HG03342 (cell line): ENCODE measurements around the gene OLIG2.

ENCODE experiments used
- ATAC-seq: cut with Tn5 transposase; IDR thresholded peaks from one replicate; pipeline ENCODE4 v1.9.1; 2021; ENCODE audit warnings: mild to moderate bottlenecking, moderate library complexity; ENCODE audit not compliant: unreplicated experiment

Gene OLIG2

DNA sequence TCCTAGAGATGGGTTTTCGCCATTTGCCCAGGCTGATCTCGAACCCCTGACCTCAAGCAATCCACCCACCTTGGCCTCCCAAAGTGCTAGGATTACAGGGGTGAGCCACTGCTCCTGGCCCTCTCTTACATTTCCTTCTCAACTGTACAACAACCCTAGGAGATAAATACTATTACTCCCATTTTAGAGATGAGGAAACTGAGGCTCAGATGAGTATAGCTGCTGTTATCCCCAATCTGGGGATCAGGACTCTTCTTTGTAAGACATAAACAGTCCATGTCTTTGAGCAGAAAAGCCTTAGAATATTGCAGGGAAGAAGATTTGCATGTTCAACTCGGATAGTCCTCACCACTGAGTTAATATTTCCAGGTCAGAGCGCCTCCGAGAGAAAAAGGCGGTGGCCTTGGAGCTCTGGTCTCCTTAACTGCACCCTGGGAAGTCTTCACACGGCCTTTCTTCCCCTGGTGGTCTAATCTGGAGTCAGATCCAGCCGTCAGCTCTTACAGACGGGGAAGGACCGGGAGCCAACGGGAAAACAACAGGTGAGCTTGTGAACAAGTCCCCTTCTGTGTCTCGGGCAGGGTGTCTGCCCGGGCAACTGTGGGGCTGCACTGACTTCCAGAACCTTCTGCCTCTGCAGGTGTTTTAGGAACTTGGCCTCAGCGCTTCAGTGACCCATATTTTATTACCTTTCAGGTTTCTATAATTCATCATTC, 38.3 kb downstream of the OLIG2 start:
- ATAC-seq = no peak

DNA sequence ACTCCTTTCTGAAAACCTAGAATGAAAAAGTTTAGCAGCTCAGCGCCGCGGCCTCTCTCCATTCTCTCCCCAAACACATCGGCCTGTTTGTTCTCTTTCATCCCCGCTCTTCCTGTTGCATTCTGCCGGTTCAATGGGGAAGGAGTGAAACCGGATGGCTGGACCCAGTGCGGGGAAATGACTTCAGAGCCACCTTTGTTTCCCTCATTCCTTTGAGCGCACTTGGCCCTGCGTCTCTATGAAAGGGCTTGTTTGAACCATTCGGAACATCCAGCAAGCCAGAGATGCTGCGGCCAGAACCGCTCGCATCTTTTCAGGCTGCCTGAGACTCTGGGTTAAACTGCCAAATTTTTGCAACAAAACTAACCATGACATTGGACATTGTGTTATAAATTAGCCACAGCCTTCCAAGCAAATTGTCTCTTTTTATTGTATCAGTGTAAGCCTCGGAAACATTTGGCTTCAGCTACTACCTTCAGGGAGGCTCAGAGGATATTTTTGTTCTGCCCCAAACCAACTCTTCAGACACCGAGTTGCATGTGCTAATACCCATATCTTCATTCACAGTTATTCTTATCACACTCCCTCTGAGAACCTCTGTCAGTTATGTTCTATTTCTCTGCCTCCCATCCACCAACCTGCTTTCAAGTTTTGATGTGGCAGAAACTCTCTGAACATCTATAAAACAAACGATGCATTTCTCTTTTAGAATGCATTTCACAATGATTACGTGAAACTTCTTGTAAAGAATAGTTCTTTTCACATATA, 39.1 kb downstream of the OLIG2 start:
- no peak for ATAC-seq

GRCh38 chr21:33067043-33067442, 41.3 kb downstream of the OLIG2 start:
- no peak for ATAC-seq

- ATAC-seq = no peak
Observed at GRCh38 chr21:33067457-33067856, 41.7 kb downstream of the OLIG2 start.

DNA sequence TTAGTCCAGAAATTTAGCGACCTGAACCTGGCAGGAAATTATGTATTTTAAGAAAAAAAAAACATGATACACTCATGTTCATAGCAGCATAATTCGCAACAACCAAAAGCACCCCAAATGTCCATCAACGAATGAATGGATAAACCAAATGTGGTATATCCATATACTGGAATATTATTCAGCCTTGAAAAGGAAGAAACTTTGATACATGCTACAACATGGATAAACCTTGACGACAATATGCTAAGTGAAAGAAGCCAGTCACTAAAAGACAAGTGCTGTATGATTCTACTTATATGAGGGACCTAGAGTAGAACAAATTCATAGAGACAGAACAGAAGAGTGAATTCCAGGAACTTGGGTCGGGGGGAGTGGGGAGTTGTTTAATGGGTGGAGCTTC, 43.5 kb downstream of the OLIG2 start:
- no peak for ATAC-seq

DNA sequence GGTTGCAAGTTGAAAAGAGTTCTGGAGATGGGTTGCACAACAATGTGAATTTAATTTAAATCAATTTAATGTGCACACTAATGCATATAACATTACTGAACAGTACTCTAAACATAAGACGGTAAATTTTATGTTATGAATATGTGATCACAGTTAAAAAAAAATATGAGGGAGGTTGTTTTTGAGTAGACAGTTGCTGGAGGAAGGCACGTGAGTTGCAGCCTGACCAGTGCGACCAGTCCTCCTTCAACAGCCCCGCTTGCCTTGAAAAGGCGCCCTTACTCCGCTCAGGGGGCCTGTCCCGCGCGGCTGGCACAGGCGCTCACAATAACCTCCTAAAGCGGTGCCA, 43.9 kb downstream of the OLIG2 start:
- no peak for ATAC-seq

DNA sequence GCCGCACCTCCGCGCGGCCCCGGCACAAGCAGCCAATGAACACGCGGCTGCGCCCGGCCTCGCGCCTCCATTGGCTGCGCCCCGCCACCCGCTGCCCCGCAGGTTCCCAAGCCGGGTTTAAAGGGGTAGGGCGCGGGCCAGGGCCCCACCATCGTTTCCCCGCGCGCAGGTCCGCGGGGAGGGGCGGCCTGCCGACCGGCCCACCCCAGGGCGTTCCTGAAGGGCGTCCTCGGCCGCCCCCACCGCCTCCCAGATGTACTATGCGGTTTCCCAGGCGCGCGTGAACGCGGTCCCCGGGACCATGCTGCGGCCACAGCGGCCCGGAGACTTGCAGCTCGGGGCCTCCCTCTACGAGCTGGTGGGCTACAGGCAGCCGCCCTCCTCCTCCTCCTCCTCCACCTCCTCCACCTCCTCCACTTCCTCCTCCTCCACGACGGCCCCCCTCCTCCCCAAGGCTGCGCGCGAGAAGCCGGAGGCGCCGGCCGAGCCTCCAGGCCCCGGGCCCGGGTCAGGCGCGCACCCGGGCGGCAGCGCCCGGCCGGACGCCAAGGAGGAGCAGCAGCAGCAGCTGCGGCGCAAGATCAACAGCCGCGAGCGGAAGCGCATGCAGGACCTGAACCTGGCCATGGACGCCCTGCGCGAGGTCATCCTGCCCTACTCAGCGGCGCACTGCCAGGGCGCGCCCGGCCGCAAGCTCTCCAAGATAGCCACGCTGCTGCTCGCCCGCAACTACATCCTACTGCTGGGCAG, 44.4 kb downstream of the OLIG2 start, which contains the start of gene OLIG1:
Gene OLIG1, plus strand, starts transcription at position 148 of the 750 bp plus-strand sequence. Its CDS starts 106 bp downstream, at position 254.
- ATAC-seq = no peak

GRCh38 chr21:33070744-33070997, 44.9 kb downstream of the OLIG2 start:
- no peak for ATAC-seq

DNA sequence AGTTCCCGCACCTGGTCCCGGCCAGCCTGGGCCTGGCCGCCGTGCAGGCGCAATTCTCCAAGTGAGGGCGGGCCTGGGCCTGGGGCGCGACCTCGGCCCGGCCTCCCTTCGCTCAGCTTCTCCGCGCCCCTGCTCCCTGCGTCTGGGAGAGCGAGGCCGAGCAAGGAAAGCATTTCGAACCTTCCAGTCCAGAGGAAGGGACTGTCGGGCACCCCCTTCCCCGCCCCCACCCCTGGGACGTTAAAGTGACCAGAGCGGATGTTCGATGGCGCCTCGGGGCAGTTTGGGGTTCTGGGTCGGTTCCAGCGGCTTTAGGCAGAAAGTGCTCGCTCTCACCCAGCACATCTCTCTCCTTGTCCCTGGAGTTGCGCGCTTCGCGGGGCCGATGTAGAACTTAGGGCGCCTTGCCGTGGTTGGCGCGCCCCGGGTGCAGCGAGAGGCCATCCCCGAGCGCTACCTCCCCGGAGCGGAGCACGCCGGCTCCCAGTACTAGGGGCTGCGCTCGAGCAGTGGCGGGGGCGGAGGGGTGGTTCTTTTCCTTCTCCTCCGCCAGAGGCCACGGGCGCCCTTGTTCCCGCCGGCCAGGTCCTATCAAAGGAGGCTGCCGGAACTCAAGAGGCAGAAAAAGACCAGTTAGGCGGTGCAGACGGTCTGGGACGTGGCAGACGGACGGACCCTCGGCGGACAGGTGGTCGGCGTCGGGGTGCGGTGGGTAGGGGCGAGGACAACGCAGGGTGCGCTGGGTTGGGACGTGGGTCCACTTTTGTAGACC, 45.4 kb downstream of the OLIG2 start:
- no peak for ATAC-seq

DNA sequence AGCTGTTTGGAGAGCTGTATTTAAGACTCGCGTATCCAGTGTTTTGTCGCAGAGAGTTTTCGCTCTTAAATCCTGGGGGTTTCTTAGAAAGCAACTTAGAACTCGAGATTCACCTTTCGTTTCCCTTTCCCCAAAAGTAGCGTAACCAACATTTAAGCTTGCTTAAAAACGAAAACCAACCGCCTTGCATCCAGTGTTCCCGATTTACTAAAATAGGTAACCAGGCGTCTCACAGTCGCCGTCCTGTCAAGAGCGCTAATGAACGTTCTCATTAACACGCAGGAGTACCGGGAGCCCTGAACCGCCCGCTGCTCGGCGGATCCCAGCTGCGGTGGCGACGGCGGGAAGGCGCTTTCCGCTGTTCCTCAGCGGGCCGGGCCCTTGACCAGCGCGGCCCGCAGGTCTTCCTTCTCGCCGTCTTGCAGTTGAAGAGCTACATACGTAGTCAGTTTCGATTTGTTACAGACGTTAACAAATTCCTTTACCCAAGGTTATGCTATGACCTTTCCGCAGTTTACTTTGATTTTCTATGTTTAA, 46.1 kb downstream of the OLIG2 start:
- ATAC-seq = no peak

- ATAC-seq = no peak
Observed at GRCh38 chr21:33073636-33074035, 47.9 kb downstream of the OLIG2 start.

GRCh38 chr21:33075128-33075527, 49.4 kb downstream of the OLIG2 start:
- ATAC-seq = no peak

DNA sequence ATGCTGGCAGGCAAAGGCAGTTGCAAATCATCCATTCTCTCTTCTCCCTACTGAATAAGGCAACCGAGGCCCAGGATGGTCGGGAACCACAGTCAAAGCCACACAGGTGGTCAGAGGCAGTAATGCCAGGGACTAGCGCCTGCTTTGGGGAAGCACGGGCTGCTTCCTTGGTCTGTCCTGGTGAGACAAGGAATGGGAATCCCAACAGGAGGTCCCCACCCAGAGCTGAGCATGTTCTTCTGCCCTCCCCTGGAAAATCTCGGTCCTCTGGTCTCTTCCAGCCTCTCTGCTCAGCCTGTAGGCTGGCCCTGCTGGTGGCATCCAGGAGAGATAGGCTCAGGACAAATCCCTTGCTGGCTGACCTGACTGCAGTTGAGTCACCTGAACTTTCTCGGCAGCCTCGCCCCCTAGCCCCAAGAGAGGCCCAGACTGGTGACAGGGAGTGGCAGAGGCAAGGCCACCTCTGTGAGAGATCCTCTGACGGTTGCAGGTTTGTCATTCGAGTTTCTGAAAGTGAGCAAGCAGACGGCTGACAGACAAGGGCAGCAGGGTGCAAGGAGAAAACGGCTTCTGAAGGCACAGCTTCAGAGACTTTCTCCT, 50.0 kb downstream of the OLIG2 start:
- no peak for ATAC-seq

DNA sequence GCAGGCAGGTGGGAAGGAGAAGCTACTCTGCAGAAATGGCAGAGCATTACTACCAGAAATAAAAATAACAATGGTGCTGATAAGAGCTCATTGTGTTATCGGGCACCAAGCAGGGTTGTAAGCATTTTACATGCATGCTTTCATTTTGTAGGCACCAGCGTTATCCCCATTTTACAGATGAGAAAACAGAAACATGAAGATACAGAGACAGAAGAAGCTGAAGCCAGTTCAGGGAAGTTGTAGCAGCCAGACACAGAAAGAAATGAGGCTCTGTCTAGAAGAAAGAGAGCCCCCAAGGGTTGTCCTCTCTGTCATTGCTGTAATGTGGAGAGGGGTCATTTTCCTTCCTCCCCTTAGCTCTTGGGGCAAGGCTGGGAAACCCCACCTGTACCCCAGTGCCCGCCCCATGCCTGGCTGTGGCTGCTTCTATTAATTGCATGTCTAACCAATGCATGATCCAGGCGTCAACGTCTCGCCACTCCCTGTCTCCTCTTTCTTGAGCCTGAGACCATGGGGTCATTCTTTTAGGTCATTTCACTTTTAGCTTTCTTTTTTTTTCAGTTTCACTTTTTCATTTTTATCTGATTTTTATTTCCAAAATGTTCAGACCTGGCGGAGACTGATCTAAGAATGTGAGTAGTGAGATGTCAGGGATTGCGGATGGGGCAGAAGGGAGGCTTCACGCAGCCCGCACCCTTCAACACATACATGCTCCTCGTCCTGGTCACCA, 51.0 kb downstream of the OLIG2 start:
- no peak for ATAC-seq
